Muscle of arm (tissue), 14 donors: ENCODE data around the gene NAPG. TPM values are rescaled to one million over a fixed set of nuclear protein-coding genes. Genes with fewer than 3 reads are reported as not detected.
"Not testable (repeated sequence)": the region's sequence is repeated elsewhere in the genome, so short reads cannot be mapped to it uniquely, and the experiment has no call there.

Experiments
- DNase-seq: peaks from one replicate; pipeline ENCODE4 v3.0.0-alpha.2; 2013
- long read RNA-seq, 11 donors: transcript quantifications; one replicate each; lab custom pipeline, GENCODE V29; 2026
- polyA plus RNA-seq, 12 donors: library from polyadenylated mRNA; unstranded; fragments of 120-200 nt; gene quantifications; one replicate each; pipeline ENCODE4 v1.2.1, GENCODE V29; 2013; ENCODE audit not compliant: insufficient read length in 12 of 12

The NAPG gene
- polyA plus RNA-seq, result 10 to 100 TPM in 11 of 12 donors, not detected in 1; 12.5 to 27.7 (median 21.0) TPM
- long read RNA-seq, donor 1, partial matches to known transcripts, result 7 of 7 reads
- long read RNA-seq, donor 1, other reads (novel, unspliced or antisense), result 0 of 7 reads
- long read RNA-seq, donor 2, result 0 reads
- long read RNA-seq, donor 3, result 0 reads
- long read RNA-seq, donor 4, result 0 reads
- long read RNA-seq, donor 5, partial matches to known transcripts, result 5 of 7 reads
- long read RNA-seq, donor 5, other reads (novel, unspliced or antisense), result 0 of 7 reads
- long read RNA-seq, donor 6, result 0 reads
- long read RNA-seq, donor 7, partial matches to known transcripts, result 0 of 1 reads
- long read RNA-seq, donor 7, other reads (novel, unspliced or antisense), result 0 of 1 reads
- long read RNA-seq, donor 8, partial matches to known transcripts, result 10 of 10 reads
- long read RNA-seq, donor 8, other reads (novel, unspliced or antisense), result 0 of 10 reads
- long read RNA-seq, donor 9, result 0 reads
- long read RNA-seq, donor 10, partial matches to known transcripts, result 0 of 1 reads
- long read RNA-seq, donor 10, other reads (novel, unspliced or antisense), result 0 of 1 reads
- long read RNA-seq, donor 11, partial matches to known transcripts, result 0 of 1 reads
- long read RNA-seq, donor 11, other reads (novel, unspliced or antisense), result 0 of 1 reads

- peak; percentile 94 for DNase-seq
Measured at GRCh38 chr18:10525697-10526560, at the start of gene NAPG. TSS of gene NAPG (plus strand) at chr18:10526027. CDS start at chr18:10526103, 76 bp downstream.

DNA sequence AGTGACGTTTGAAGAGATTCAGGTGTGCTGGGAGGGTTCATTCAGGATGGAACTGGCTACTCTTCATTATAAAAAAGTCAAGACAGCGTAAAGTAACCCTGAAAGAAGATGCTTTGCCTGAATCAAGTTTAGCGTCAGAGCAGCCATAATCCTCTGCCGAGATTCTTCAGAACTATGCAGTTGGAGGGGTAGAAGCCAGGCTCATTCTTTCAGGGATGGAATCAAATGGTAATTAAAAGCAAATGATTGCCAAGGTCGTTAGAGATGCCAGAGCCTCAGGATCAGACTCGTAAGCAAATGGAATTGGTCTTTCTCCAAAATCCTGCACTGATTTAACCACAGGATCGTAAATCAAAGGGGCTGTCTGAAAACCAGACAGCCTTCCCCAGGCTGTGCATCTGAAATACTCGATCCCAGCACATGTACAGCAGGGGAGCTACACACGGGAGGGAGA is 49.5 kb upstream of the NAPG start:
- DNase-seq, result no peak

- DNase-seq, result no peak
Measured at GRCh38 chr18:10477121-10477862, 48.5 kb upstream of the NAPG start.

- no peak for DNase-seq
Measured at GRCh38 chr18:10477863-10478260, 48.0 kb upstream of the NAPG start.

GRCh38 chr18:10481831-10482230 is 44.0 kb upstream of the NAPG start:
- no peak for DNase-seq

DNA sequence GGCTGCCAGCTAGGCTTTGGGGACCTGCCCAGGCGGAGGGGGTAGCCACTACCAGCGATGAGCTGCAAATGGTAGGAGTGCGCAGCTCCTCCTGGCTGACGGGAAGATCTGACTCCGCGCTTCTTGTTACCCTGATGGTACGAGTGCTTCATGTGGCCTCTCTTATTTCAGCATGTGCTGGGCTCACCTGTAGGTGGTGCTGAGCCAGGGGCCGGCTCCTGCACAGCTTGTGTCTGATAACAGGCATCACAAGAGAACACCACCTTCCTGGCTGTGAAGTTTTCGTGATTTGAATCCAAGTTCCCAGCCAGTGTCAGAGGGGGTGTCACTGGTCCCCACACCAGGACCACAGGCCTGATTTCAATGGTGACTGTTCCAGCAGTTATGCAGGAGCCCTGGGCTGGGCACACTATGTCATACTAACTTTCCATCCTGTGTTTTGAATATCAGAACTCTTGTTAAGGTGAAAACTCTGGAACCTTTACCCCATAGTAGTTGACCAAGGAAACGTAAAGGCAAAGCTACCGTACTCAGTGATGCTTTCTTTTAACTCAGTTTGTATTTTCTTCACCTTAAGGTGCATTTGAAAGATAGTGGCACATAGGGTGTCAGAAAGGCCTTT is 43.4 kb upstream of the NAPG start:
- DNase-seq, result no peak

DNA sequence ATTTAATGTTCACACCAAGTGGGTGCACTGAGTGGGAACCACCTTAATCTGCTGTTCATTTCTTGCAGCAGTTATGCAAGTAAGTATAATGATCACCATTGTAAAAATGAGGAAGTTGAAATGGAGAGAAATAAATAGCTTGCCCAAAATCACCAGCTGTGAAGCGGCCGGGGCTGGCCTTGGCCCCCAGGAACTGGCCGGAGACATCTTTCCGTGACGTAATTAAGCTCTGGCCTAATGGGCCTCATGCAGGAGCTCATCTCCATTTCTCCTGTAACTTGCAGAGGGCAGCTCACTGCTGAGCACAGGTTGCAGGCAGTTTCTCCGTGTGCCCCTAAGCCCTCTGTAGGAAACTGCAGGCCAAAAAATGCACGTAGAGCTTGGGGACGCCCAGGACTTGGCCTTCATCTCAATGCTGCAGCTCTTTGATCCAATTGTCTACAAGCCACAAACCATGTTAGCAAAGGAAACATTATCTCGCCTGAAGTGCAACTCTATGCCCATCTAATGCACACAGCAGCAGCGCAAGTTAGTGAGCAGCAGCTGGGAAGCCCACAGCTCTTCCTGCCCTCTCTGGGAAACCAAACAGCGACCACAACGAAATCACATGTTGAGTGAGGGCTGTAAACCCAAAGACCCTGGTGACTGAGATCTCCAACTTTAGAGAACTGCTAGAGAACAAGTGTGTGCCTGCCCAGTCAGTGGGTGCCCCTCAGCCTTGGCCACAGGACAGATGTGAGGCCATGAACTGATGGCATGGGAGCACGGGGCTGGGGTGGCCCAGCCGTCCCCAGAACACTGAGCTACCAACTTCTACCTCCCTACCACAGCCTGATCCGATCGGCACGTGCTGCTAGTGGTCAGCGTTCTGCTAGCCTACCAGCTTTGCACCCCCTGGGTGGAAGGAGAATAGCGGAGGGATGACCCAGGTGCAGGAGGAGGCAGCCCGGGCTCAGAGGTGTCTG is 42.6 kb upstream of the NAPG start:
- peak; percentile 44 for DNase-seq

DNA sequence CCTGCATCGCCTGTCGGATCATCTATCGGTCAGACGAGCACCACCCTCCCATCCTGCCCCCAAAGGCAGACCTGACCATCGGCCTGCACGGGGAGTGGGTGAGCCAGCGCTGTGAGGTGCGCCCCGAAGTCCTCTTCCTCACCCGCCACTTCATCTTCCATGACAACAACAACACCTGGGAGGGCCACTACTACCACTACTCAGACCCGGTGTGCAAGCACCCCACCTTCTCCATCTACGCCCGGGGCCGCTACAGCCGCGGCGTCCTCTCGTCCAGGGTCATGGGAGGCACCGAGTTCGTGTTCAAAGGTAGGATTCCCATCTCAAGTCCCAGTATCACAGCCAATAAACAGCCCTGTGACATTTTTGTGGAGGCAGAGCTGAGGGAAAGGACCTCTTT is 40.4 kb upstream of the NAPG start:
- no peak for DNase-seq

DNA sequence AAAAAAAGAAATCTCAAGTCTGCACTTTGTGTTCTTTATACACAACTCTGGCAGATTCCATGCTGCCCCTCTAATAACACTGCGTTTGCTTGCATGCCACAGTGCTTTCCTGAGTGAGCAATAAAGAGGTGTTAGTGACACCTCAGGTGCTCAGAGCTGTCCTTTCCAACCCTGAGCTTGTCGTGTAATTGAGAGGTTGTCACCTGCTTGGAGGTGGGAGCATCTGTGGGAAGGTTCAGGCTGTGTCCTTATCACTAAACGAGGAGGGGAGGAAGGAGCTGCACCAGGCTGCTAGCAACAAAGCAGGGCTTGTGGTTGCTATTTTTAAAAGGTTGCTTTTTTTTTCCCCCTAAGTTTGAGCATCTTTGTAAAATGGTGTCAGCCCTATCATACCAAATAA is 39.5 kb upstream of the NAPG start:
- no peak for DNase-seq

GRCh38 chr18:10487154-10487553 is 38.7 kb upstream of the NAPG start:
- DNase-seq, result no peak

- no peak for DNase-seq
Measured at GRCh38 chr18:10488017-10488416, 37.8 kb upstream of the NAPG start.

DNA sequence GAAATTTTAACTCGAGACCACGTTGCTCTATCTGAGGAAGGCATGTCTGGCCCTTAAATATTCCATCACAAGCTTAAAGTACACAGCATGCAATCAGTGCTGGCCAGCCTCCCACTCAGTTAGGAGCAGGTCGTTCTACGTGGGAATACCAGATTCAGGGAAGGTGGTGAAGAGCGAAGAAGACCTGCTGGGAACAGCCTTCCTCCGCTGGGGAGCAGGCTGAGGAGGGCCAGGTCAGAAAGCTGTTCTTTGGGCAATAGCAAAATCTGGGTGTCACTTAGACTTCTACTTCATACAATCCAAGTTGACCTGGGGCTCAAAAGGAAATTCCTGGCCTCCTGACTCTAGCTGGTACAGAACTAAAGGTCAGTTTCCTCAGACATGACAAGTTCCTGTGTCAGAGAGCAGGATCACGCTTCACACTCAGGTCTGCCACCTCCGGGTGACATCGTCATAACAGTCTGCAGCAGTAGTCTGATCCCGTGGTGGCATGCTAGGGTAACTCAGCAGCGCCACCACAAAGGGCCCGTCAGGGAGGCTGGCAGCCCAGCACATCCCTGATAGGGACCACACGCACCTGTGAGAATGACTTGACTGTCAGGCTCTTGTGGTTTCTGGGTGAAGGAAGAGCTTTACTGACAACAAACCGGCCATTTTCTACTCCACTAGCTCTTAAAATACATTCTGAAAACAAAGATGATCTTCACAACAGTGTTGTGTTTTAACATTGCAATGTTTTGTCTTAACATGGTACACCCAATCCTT is 35.2 kb upstream of the NAPG start:
- DNase-seq, result no peak

GRCh38 chr18:10495936-10496335 is 29.9 kb upstream of the NAPG start:
- DNase-seq, result no peak

DNA sequence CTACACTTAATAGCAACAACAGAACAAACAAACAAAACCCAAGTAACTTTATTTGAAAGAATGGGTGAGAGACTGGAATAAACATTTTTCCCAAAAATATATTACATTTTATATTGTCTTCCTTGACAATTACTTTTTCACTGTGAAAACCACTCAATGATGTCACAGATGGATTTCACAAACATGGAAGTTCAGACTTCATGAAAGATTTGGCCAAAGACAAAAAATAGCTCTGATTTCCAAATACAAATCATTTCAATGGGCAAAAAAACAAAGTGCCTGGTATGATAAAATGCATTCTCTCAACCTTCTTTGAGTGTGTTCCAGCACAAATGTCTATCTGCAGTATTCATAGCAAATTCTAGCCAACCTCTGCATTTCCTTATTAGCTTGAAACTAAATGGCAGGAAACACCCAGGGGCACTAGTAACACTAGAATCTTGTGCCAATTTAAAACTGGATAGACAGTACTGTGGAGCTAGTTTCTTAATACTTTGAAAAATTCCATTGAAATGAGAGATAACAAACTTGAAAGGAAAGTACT is 28.5 kb upstream of the NAPG start:
- no peak for DNase-seq

DNA sequence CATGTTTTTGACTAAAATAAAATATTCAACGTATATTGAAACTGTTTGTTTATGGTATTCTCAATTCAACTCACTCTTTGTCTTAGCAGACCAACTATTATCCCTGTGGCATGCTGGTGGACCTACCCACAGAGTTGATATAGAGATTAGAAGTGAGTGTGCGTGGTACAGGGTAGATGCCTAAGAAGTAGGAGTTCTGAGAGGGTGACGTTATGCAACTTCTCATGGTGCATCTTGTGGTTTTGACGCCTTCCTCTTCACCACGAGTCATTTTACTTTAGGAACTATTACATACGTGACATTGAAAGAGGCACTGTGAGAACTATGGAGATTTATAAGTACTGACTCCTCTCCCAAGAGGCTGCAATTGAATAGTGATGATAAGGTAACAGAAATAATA is 26.6 kb upstream of the NAPG start:
- DNase-seq, result no peak

- no peak for DNase-seq
Measured at GRCh38 chr18:10500038-10500437, 25.8 kb upstream of the NAPG start.

GRCh38 chr18:10504723-10505122 is 21.1 kb upstream of the NAPG start:
- no peak for DNase-seq

GRCh38 chr18:10505892-10506291 is 19.9 kb upstream of the NAPG start:
- DNase-seq, result not testable (repeated sequence)

- DNase-seq, result no peak
Measured at GRCh38 chr18:10508591-10508990, 17.2 kb upstream of the NAPG start.
